ENCODE measurements around the gene PMM1. TPM values are rescaled to one million over a fixed set of nuclear protein-coding genes. Genes with fewer than 3 reads are reported as not detected.

The PMM1 gene
- total and polyA plus RNA-seq, 2 of the 13 experiments (the other 11 are each of a cell fraction or from before 2014, with no cell fraction given) = 17.8 to 95.6 TPM

GRCh38 chr22:41589391-41590241, at the start of gene PMM1 (continued):
- TF ChIP-seq ZNF343 (CRISPR knock-in tag; IDR thresholded peaks at IDR 0.05) (peak; percentile 100), ELF3 (CRISPR knock-in tag; IDR thresholded peaks at IDR 0.05) (0 out of 2 replicates have a peak, but pooled peaks have one; percentile 1), AGO2 (optimal IDR thresholded peaks at IDR 0.05; ENCODE audit: low read depth, low read length) (peak; percentile 47), TARDBP (CRISPR knock-in tag; IDR thresholded peaks at IDR 0.05) (peak; percentile 24; the same call in 1 of the 2 replicates), ZFP41 (CRISPR knock-in tag; IDR thresholded peaks at IDR 0.05; ENCODE audit: borderline replicate concordance) (peak; percentile 70; the same call in 1 of the 2 replicates), ZNF576 (CRISPR knock-in tag; IDR thresholded peaks at IDR 0.05) (no peak), ZNF230 (CRISPR knock-in tag; IDR thresholded peaks at IDR 0.05) (no peak), TSC22D2 (CRISPR knock-in tag; IDR thresholded peaks at IDR 0.05; ENCODE audit: borderline replicate concordance) (no peak)
- TF ChIP-seq, protein P1, sequence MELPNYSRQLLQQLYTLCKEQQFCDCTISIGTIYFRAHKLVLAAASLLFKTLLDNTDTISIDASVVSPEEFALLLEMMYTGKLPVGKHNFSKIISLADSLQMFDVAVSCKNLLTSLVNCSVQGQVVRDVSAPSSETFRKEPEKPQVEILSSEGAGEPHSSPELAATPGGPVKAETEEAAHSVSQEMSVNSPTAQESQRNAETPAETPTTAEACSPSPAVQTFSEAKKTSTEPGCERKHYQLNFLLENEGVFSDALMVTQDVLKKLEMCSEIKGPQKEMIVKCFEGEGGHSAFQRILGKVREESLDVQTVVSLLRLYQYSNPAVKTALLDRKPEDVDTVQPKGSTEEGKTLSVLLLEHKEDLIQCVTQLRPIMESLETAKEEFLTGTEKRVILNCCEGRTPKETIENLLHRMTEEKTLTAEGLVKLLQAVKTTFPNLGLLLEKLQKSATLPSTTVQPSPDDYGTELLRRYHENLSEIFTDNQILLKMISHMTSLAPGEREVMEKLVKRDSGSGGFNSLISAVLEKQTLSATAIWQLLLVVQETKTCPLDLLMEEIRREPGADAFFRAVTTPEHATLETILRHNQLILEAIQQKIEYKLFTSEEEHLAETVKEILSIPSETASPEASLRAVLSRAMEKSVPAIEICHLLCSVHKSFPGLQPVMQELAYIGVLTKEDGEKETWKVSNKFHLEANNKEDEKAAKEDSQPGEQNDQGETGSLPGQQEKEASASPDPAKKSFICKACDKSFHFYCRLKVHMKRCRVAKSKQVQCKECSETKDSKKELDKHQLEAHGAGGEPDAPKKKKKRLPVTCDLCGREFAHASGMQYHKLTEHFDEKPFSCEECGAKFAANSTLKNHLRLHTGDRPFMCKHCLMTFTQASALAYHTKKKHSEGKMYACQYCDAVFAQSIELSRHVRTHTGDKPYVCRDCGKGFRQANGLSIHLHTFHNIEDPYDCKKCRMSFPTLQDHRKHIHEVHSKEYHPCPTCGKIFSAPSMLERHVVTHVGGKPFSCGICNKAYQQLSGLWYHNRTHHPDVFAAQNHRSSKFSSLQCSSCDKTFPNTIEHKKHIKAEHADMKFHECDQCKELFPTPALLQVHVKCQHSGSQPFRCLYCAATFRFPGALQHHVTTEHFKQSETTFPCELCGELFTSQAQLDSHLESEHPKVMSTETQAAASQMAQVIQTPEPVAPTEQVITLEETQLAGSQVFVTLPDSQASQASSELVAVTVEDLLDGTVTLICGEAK (IDR thresholded peaks at IDR 0.05) = no peak
- TF ChIP-seq, protein P1 (CRISPR knock-in tag; IDR thresholded peaks at IDR 0.05) = no peak
- TF ChIP-seq, protein P2, sequence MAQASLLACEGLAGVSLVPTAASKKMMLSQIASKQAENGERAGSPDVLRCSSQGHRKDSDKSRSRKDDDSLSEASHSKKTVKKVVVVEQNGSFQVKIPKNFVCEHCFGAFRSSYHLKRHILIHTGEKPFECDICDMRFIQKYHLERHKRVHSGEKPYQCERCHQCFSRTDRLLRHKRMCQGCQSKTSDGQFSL (CRISPR knock-in tag; IDR thresholded peaks at IDR 0.05) = no peak
- TF ChIP-seq, protein P3, sequence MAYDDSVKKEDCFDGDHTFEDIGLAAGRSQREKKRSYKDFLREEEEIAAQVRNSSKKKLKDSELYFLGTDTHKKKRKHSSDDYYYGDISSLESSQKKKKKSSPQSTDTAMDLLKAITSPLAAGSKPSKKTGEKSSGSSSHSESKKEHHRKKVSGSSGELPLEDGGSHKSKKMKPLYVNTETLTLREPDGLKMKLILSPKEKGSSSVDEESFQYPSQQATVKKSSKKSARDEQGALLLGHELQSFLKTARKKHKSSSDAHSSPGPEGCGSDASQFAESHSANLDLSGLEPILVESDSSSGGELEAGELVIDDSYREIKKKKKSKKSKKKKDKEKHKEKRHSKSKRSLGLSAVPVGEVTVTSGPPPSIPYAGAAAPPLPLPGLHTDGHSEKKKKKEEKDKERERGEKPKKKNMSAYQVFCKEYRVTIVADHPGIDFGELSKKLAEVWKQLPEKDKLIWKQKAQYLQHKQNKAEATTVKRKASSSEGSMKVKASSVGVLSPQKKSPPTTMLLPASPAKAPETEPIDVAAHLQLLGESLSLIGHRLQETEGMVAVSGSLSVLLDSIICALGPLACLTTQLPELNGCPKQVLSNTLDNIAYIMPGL (CRISPR knock-in tag; IDR thresholded peaks at IDR 0.05; ENCODE audit: borderline replicate concordance in 1 of 2, low read depth in 1 of 2) = peak in 1 of 2 experiments; percentile 55; a peak in 1 of 4 replicates

Measured in HepG2 (cell line).